WI38 (cell line): ENCODE data around the gene GSG1L2.
"Not testable (repeated sequence)": the region's sequence is repeated elsewhere in the genome, so short reads cannot be mapped to it uniquely, and the experiment has no call there.

Experiments used
- H3K4me3 ChIP-seq: 2 replicates; pipeline ENCODE4 v1.5.1; 2011; ENCODE audit warnings: low read depth, mild to moderate bottlenecking, control low read depth, low read length
- TF ChIP-seq, protein P1 (sequence below): IDR thresholded peaks from 2 replicates; pipeline ENCODE4 v1.5.1; 2012; ENCODE audit warnings: low read depth, mild to moderate bottlenecking, control low read depth, low read length

Gene GSG1L2

DNA sequence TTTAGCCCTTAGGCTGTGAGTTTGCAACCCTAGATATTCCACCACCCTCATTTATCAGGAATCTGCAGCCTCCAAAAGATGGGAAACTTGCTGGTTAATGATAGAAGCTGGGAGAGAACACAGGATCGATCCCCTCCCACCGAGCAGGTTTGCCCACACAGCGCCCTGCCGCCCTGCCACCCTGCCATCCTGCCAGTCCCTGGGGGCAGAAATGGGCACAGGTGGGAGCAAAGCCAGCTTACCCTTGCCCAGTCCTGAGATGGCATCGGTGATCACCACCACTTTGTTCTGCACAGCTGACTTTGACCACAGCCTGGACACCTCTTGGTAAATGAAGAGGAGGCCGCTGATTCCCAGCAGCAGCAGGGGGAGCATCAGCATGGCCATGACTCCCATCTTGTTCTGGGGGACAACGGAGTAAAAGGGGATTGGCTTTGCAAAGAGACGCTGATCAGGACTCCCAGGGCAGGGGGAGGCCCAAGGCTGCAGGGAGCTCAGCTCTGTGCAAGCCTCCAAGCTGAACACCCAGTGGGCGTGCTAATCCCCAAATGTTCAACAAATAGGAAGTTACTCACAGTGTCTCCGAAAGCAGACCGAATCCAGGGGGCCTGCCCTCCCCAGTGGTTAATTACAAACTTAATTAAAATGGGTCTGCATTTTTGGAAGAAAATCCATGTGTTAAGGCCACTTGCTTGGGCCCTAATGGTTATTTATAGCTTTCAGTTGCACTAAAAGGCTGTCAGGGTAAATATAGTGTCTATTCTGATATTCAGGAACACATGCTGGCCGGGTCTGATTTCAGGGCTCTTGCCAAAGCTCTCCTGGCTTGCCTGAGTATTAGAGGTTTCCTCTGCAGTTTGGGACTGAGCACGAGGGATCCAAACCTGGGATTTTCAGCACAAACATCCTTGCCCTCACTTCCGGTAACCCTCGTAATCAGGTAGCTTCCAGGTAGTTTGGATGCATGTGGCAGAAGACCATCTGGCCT, 30.7 kb downstream of the GSG1L2 start, which contains the start of gene DHRS7C:
Gene DHRS7C (minus strand): TSS at position 704 of the 988 bp plus-strand sequence. CDS start 308 bp downstream, at position 396.
- TF ChIP-seq, protein P1, sequence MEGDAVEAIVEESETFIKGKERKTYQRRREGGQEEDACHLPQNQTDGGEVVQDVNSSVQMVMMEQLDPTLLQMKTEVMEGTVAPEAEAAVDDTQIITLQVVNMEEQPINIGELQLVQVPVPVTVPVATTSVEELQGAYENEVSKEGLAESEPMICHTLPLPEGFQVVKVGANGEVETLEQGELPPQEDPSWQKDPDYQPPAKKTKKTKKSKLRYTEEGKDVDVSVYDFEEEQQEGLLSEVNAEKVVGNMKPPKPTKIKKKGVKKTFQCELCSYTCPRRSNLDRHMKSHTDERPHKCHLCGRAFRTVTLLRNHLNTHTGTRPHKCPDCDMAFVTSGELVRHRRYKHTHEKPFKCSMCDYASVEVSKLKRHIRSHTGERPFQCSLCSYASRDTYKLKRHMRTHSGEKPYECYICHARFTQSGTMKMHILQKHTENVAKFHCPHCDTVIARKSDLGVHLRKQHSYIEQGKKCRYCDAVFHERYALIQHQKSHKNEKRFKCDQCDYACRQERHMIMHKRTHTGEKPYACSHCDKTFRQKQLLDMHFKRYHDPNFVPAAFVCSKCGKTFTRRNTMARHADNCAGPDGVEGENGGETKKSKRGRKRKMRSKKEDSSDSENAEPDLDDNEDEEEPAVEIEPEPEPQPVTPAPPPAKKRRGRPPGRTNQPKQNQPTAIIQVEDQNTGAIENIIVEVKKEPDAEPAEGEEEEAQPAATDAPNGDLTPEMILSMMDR, result no peak
- H3K4me3 ChIP-seq, result no peak within 1 kb of the TSS

DNA sequence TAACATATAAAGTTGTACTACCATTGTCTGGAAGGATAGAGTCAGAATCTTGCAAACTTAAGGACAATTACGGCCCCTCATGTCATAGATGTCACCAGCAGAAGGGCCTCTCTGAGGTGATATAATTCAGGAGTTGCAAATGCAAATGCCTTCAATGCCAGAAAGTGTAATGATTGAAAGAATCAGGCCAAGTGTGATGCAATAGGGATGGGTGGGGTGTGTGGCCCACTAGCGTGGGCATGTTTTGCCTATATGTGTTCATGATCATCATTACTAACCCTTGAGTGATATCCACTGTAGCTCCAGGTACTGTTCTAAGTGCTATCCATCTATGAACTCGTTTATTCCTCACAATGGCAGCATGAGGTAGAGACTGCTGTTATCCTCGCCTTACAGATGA, 31.6 kb downstream of the GSG1L2 start:
- H3K4me3 ChIP-seq, result no peak overlapping the region
- TF ChIP-seq, protein P1, result no peak

DNA sequence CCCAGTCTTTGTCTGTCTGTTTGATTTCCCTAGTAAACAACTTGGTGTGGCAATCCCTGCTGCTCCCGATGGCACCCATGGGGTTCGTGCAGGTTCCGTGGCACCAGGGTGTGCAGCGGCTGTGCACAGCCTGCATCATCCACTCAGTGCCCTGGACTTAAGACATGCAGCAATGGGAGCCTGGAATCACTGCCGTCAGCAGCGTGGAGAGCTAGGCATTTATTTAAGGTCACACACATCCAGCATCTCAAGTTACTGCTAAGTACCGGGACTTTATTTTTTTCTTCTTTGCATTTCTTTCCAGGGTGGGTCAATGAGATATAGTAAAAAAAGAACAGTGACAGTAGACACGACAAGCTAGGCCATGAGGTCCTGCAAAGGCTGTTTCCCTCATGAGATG, 33.3 kb downstream of the GSG1L2 start:
- H3K4me3 ChIP-seq, result no peak overlapping the region
- TF ChIP-seq, protein P1, result no peak

DNA sequence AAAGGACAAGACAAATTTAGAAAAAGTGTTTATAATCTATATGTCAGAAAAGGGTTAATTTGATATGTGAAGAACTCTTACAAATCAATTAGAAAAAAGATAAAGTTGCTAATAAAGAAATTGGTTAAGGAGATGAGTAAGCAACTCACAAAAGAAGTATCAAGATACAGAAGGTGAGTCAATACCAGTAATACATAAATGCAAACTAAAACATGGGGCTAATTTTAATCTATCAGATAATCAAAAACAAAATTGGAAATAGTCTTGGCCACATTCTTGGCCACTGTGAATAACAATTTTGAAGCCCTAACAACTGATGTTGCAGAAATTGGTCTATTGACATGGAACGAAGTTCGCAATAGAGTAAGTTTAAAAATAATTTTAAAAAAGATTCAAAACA, 37.3 kb downstream of the GSG1L2 start:
- H3K4me3 ChIP-seq, result no peak overlapping the region
- TF ChIP-seq, protein P1, result no peak

DNA sequence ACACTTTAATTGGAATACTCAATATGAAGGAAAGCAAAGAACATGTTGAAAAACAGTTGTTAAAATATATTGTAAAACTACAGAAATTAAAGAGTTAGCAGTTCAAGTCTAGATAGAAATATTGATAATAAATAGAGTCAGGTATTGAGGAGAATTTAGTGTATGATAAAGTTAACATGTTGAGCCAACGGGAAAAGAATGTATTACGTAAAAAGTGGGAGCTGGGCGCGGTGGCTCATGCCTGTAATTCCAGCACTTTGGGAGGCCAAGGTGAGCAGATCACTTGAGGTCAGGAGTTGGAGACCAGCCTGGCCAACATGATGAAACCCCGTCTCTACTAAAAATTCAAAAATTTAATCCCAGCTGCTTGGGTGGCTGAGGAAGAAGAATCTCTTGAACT, 38.4 kb downstream of the GSG1L2 start:
- not testable (repeated sequence) for H3K4me3 ChIP-seq

- TF ChIP-seq, protein P1, result no peak
- no peak overlapping the region for H3K4me3 ChIP-seq
Measured at GRCh38 chr17:9783050-9783449, 38.8 kb downstream of the GSG1L2 start.

DNA sequence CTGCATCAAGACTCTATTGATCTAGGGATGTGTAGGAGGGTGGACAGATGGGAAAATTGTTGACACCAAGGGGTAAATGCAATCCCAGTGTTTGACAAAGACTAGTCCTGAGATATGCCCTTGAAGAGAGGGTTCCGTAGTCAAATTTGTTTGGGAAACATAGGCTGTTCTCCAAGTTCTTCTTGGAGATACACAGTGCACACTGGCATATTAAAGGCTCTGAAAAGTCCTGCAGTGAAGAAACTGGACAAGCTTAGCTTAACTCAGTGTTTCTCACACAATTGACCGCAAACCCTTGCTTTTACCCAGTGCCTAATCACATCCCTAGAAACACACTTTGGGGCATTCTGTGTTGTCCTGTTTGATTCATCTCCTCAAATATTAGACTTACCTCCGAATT, 41.3 kb downstream of the GSG1L2 start:
- TF ChIP-seq, protein P1, result no peak

More for the DNA sequence above, 41.3 kb downstream of the GSG1L2 start:
- H3K4me3 ChIP-seq, result no peak overlapping the region
